NCI-H2029 (cell line): ENCODE measurements around the gene ARHGAP1.
A peak's percentile ranks its signal among the peaks of the same experiment; 100 is the strongest.
"Not testable (repeated sequence)": the region's sequence is repeated elsewhere in the genome, so short reads cannot be mapped to it uniquely, and the experiment has no call there.

Experiments
- DNase-seq: peaks from one replicate; lab custom pipeline; 2025; lab: John Stamatoyannopoulos, UW

The ARHGAP1 gene

GRCh38 chr11:46673713-46674462 lies 26.5 kb downstream of the ARHGAP1 start:
- DNase-seq, result no peak

GRCh38 chr11:46672381-46672839 lies 28.0 kb downstream of the ARHGAP1 start:
- no peak for DNase-seq

GRCh38 chr11:46671958-46672315 lies 28.5 kb downstream of the ARHGAP1 start:
- DNase-seq, result no peak

- not testable (repeated sequence) for DNase-seq
Measured at GRCh38 chr11:46670521-46670920, 29.9 kb downstream of the ARHGAP1 start.

- no peak for DNase-seq
Measured at GRCh38 chr11:46669711-46670139, 30.7 kb downstream of the ARHGAP1 start.

GRCh38 chr11:46668480-46669085 lies 31.8 kb downstream of the ARHGAP1 start:
- no peak for DNase-seq

GRCh38 chr11:46667043-46667481 lies 33.4 kb downstream of the ARHGAP1 start:
- no peak for DNase-seq

- no peak for DNase-seq
Measured at GRCh38 chr11:46666516-46666915, 33.9 kb downstream of the ARHGAP1 start.

GRCh38 chr11:46665356-46665755 lies 35.1 kb downstream of the ARHGAP1 start:
- DNase-seq, result no peak

GRCh38 chr11:46664612-46665011 lies 35.8 kb downstream of the ARHGAP1 start:
- no peak for DNase-seq

- DNase-seq, result no peak
Measured at GRCh38 chr11:46663277-46663940, 37.0 kb downstream of the ARHGAP1 start.

- DNase-seq, result no peak
Measured at GRCh38 chr11:46662366-46662765, 38.1 kb downstream of the ARHGAP1 start.

GRCh38 chr11:46661836-46662235 lies 38.6 kb downstream of the ARHGAP1 start:
- no peak for DNase-seq

GRCh38 chr11:46659908-46660307 lies 40.5 kb downstream of the ARHGAP1 start:
- no peak for DNase-seq

- no peak for DNase-seq
Measured at GRCh38 chr11:46658259-46658658, 42.2 kb downstream of the ARHGAP1 start.

GRCh38 chr11:46657186-46657585 lies 43.2 kb downstream of the ARHGAP1 start:
- no peak for DNase-seq

GRCh38 chr11:46655631-46656030 lies 44.8 kb downstream of the ARHGAP1 start:
- no peak for DNase-seq

- DNase-seq, result peak; percentile 62
Measured at GRCh38 chr11:46649180-46649738, 51.2 kb downstream of the ARHGAP1 start.

- no peak for DNase-seq
Measured at GRCh38 chr11:46643986-46644385, 56.4 kb downstream of the ARHGAP1 start.

GRCh38 chr11:46643531-46643930 lies 56.9 kb downstream of the ARHGAP1 start:
- DNase-seq, result no peak

- DNase-seq, result no peak
Measured at GRCh38 chr11:46642627-46643335, 57.6 kb downstream of the ARHGAP1 start.

- DNase-seq, result no peak
Measured at GRCh38 chr11:46641639-46642038, 58.8 kb downstream of the ARHGAP1 start.
